DOHH2 (cell line): ENCODE results near the gene NRXN3.

Source experiments
- CTCF ChIP-seq: fragments of 200-600 bp; sonication (generic); IDR thresholded peaks from one replicate; pipeline ENCODE4 v1.5.1; 2014; ENCODE audit warnings: antibody characterized with exemption, mild to moderate bottlenecking, low read depth, low read length; ENCODE audit not compliant: poor library complexity, severe bottlenecking
- EZH2phosphoT487 ChIP-seq: fragments of 200-600 bp; sonication (generic); IDR thresholded peaks from 2 replicates; pipeline ENCODE4 v1.6.1; 2017; ENCODE audit warnings: borderline replicate concordance, mild to moderate bottlenecking, antibody characterized with exemption, low read length, moderate library complexity, mixed read lengths

DNA sequence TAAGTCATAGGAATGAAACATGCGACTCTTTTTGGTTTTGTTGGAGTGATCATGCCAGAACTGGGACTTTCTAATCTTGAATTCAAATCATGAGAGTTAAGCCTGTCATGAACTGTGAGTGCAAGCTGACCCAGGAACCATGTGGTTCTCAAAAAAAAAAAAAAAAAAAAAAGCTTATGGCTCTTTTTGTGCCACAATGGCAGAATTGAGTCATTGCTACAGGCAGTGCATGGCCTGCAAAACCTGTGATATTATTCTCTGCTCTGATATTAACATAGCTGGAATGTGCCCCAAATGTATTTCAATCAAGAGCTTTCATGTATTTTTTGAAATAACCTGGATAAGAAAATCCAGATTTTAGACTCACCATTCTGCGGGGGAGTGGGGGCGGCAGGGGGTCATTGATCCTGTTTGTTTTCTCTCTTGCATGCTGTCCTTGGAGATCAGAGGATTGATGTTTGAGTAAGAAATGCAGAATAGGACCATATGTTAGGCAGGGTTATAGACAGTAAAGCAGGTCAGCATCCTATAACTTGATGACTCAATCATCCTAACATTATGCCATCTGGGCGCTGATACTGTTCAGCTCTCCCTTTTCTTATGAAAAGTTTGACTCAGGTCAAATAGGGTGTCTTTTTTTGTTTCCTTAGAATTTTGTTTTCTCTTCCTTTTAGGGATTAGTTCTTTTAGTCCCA, 1243.7 kb downstream of the NRXN3 start:
- TF ChIP-seq CTCF (no peak), EZH2phosphoT487 (no peak)
